C4-2B (cell line): ENCODE results near the gene ZNF264.

Experiments used
- H3K27ac ChIP-seq: fragments of 450-650 bp; 2 replicates; pipeline ENCODE4 v1.5.1; 2017
- ZFX ChIP-seq: fragments of 450-650 bp; IDR thresholded peaks from 2 replicates; pipeline ENCODE4 v1.6.1; 2017
- TF ChIP-seq, protein P1 (sequence below): fragments of 450-650 bp; conservative IDR thresholded peaks from 2 replicates; pipeline ENCODE4 v1.5.1; 2017; ENCODE audit warnings: mild to moderate bottlenecking

Gene ZNF264

DNA sequence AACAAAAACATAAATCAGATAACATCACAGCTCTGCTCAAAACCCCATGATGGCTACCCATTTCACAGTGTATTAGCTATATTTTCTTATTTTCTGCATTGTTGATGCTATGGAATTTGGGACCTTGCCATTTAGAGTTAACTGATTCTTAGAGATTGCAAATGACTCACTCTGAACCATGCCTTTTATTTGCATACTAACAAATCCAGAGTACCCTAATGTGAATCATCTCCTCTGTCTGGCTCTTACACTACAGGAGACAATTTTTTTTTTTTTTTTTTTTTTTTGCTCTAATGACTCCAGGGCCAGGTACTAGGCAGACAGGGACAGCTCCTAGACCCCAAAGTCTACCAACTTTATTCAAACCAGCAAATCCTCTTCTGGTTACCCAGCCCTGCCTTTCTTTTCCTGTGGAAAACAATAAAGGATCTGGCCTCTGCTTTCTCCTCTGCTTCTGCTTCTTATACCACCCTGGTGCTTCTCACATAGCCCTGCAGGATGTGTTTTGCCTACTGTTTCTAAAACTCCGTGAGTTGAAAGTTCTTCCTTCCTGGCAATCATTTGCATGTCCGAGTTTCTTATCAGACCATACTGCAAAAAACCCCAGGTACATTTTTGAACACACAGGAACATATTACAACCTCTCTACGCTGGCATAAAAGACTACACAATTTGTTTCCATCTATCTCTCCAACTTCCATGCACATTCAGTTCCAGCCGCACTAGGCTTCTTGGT, 78.4 kb downstream of the ZNF264 start:
- H3K27ac ChIP-seq: no peak overlapping the region
- TF ChIP-seq ZFX: no peak
- TF ChIP-seq, protein P1, sequence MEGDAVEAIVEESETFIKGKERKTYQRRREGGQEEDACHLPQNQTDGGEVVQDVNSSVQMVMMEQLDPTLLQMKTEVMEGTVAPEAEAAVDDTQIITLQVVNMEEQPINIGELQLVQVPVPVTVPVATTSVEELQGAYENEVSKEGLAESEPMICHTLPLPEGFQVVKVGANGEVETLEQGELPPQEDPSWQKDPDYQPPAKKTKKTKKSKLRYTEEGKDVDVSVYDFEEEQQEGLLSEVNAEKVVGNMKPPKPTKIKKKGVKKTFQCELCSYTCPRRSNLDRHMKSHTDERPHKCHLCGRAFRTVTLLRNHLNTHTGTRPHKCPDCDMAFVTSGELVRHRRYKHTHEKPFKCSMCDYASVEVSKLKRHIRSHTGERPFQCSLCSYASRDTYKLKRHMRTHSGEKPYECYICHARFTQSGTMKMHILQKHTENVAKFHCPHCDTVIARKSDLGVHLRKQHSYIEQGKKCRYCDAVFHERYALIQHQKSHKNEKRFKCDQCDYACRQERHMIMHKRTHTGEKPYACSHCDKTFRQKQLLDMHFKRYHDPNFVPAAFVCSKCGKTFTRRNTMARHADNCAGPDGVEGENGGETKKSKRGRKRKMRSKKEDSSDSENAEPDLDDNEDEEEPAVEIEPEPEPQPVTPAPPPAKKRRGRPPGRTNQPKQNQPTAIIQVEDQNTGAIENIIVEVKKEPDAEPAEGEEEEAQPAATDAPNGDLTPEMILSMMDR: no peak

DNA sequence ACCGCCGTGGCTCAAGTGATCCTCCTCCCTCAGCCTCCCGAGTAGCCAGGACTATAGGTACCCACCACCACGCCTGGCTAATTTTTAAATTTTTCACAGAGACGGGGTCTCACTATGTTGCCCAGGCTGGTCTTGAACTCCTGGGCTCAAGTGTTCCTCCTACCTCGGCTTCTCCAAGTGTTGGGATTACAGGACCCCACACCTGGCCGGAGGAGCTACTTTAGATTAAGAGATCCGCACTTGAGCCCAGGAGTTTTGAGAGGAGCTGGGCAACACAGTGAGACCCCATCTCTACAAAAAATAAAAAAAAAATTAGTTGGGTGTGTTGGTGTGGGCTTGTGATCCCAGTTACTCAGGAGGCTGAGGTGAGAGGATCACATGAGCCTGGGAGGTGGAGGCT, 80.0 kb downstream of the ZNF264 start:
- H3K27ac ChIP-seq: no peak overlapping the region
- no peak for TF ChIP-seq ZFX
- TF ChIP-seq, protein P1: no peak
